Breast epithelium (tissue), 4 donors: ENCODE data around the gene LRP6. TPM values are rescaled to one million over a fixed set of nuclear protein-coding genes. Genes with fewer than 3 reads are reported as not detected.

ENCODE experiments used
- DNase-seq, 2 donors: peaks; one replicate each; pipeline ENCODE4 v3.0.0-alpha.2; 2019; ENCODE audit warnings: low spot score in 2 of 2
- H3K27ac ChIP-seq, 2 donors: fragments of 200-600 bp; sonication (generic) in 1 of 2; one replicate each; pipeline ENCODE4 v1.5.1; 2016 to 2019; ENCODE audit warnings: mild to moderate bottlenecking in 1 of 2
- H3K27me3 ChIP-seq, 2 donors: fragments of 200-600 bp; sonication (generic) in 1 of 2; one replicate each; pipeline versions ENCODE4 v1.5.1 to v1.6.0; 2017 to 2019; ENCODE audit warnings: control low read depth in 1 of 2, mild to moderate bottlenecking in 1 of 2
- H3K36me3 ChIP-seq: fragments of 200-600 bp; one replicate; pipeline ENCODE4 v1.5.1; 2019
- H3K4me1 ChIP-seq, 2 donors: fragments of 200-600 bp; sonication (generic); one replicate each; pipeline ENCODE4 v1.5.1; 2016 to 2019; ENCODE audit warnings: control low read depth in 1 of 2
- H3K4me3 ChIP-seq, 3 donors: fragments of 200-600 bp; sonication (generic); 1 replicate in 2 of 3; 2 replicates in 1 of 3; pipeline ENCODE4 v1.5.1; 2016 to 2019; ENCODE audit warnings: mild to moderate bottlenecking in 3 of 3, moderate library complexity in 2 of 3
- H3K9me3 ChIP-seq, 2 donors: fragments of 200-600 bp; sonication (generic) in 1 of 2; one replicate each; pipeline ENCODE4 v1.5.1; 2016 to 2019; ENCODE audit warnings: control low read depth in 1 of 2
- POLR2A ChIP-seq: fragments of 450-650 bp; IDR thresholded peaks from one replicate; pipeline ENCODE4 v1.6.1; 2016; ENCODE audit warnings: antibody characterized with exemption, mild to moderate bottlenecking, moderate library complexity
- POLR2AphosphoS5 ChIP-seq, 3 donors: sonication (generic); formaldehyde crosslinking; IDR thresholded peaks; one replicate each; pipeline ENCODE4 v1.6.1; 2017; ENCODE audit warnings: antibody characterized with exemption in 3 of 3
- intact Hi-C: fragments of 100-400 bp; cut with DNase I; formaldehyde crosslinking; loops from one replicate; pipeline ENCODE4 v1.15.1; 2023; ENCODE audit warnings: low total_unique reads
- total RNA-seq, 3 donors: library from RNA; depleted of rRNA; stranded (reverse); fragments of >200 nt; gene quantifications; one replicate each; pipeline ENCODE4 v1.1.0, GENCODE V29; 2016
- TF ChIP-seq, protein P1 (sequence below), 3 donors: fragments of 450-650 bp; IDR thresholded peaks; one replicate each; pipeline ENCODE4 v1.5.1; 2016 to 2017; ENCODE audit warnings: antibody characterized with exemption in 3 of 3, mild to moderate bottlenecking in 3 of 3, moderate library complexity in 3 of 3

Gene LRP6
- total RNA-seq, 3 donors from 2014 or later = 28.6 to 69.1 (median 52.4) TPM

DNA sequence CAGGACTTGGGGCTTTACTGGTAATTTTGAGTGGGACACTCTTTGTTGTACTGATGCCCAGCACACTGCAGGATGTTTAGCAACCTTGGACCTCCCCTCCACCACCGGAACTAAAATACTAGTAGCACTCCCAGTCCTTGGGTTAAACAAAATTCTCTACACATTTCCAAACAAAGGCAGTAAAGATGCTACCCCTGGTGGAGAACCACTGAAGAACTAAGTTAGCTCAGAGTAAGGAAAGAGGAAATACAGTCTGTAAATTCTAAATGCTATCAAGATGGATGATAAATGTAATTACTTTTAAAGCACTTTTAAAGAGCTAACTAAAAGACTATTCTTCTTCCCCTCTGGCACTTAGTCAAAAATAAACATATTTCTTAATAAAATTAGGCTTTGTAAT lies 64.1 kb downstream of the LRP6 start:
- Histone ChIP-seq H3K36me3 (no peaks in the 10 kb centered on the region), H3K4me1 (no peaks in the 10 kb centered on the region), H3K27ac (no peak overlapping the region), H3K4me3 (no peak overlapping the region), H3K27me3 (no peaks in the 10 kb centered on the region), H3K9me3 (peaks cover 0 to 8% of the 10 kb centered on the region in 2 donors)
- DNase-seq = no peak
- intact Hi-C loops = no loop called here
- TF ChIP-seq, protein P1, sequence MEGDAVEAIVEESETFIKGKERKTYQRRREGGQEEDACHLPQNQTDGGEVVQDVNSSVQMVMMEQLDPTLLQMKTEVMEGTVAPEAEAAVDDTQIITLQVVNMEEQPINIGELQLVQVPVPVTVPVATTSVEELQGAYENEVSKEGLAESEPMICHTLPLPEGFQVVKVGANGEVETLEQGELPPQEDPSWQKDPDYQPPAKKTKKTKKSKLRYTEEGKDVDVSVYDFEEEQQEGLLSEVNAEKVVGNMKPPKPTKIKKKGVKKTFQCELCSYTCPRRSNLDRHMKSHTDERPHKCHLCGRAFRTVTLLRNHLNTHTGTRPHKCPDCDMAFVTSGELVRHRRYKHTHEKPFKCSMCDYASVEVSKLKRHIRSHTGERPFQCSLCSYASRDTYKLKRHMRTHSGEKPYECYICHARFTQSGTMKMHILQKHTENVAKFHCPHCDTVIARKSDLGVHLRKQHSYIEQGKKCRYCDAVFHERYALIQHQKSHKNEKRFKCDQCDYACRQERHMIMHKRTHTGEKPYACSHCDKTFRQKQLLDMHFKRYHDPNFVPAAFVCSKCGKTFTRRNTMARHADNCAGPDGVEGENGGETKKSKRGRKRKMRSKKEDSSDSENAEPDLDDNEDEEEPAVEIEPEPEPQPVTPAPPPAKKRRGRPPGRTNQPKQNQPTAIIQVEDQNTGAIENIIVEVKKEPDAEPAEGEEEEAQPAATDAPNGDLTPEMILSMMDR (IDR thresholded peaks at IDR 0.05) = no peak
- no peak for TF ChIP-seq POLR2A
- TF ChIP-seq POLR2AphosphoS5 (IDR thresholded peaks at IDR 0.05) = no peak

DNA sequence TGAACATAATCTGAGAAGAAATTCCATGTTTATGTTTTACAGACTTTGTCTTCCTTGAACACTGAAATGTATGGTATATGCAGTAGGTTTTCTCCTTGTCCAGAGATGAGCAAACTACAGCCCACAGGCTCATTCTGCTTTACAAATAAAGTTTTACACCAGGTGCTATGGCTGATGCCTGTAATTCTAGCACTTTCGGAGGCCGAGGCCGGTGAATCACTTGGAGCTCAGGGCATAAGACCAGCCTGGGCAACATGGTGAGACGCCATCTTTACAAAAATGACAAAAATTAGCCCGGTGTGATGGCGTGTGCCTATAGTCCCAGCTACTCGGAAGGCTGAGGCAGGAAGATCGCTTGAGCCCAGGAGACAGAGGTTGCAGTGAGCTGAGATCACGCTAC lies 64.7 kb downstream of the LRP6 start:
- TF ChIP-seq POLR2A (no peak), POLR2AphosphoS5 (IDR thresholded peaks at IDR 0.05) (no peak)
- TF ChIP-seq, protein P1 (IDR thresholded peaks at IDR 0.05) = no peak
- H3K27ac ChIP-seq = no peak overlapping the region
- intact Hi-C loops = no loop called here

DNA sequence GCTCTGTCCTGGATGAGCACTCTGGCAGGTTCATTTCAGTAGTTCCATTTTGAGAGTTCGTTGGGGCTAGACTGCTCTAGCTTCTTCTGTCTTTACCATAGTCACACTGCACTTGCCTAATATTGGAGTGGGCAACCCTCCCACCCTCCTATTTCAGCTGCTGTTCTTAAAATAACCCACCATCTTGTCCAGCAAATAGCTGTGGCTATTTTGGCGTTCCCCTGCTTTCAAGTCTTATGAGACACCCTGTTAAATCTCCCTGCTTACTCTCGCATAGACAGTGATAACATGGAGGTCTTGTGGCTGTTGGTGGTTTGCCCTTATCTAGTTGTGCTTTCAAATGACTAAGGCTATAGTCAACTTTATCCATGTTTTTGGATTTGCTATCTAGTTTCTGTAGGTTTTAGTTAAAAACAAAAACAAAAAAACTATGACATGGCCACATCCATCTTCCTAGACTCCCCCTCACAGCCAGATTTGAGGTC lies 65.5 kb downstream of the LRP6 start:
- Histone ChIP-seq H3K4me3 (no peak overlapping the region), H3K9me3 (peaks cover 0 to 9% of the 10 kb centered on the region in 2 donors), H3K27me3 (no peaks in the 10 kb centered on the region), H3K27ac (no peak overlapping the region), H3K36me3 (no peaks in the 10 kb centered on the region), H3K4me1 (no peaks in the 10 kb centered on the region)
- no peak for DNase-seq
- intact Hi-C loops = no loop called here
- TF ChIP-seq, protein P1 (IDR thresholded peaks at IDR 0.05) = no peak
- TF ChIP-seq POLR2AphosphoS5 (IDR thresholded peaks at IDR 0.05) (no peak), POLR2A (no peak)

More for the DNA sequence above, 64.7 kb downstream of the LRP6 start:
- H3K4me3 ChIP-seq = no peak overlapping the region
- no peaks in the 10 kb centered on the region for H3K36me3 ChIP-seq
- H3K27me3 ChIP-seq = no peaks in the 10 kb centered on the region
- H3K9me3 ChIP-seq = peaks cover 0 to 9% of the 10 kb centered on the region in 2 donors
- DNase-seq = no peak
- H3K4me1 ChIP-seq = no peaks in the 10 kb centered on the region

DNA sequence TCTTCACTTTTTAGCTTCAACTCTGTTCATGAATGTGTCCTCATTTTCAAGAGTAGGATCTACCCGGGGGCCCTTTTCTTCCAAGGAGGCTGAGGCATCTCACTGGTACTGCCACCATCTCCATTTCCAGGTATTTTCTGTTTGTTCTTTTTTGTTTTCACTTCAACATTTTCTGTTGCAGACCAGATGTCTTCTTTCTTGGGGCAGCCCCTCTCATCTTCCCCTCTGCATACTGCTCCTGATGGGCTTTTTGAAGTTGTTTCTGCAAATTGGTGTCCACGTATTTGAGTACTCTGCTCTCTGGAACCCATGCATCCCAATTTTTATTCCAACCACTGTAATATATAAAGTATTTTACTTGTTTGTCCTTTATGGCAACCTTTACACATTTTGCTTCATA lies 66.5 kb downstream of the LRP6 start:
- no peaks in the 10 kb centered on the region for H3K4me1 ChIP-seq
- no peaks in the 10 kb centered on the region for H3K27me3 ChIP-seq
- no peaks in the 10 kb centered on the region for H3K36me3 ChIP-seq
- H3K9me3 ChIP-seq = peaks cover 0 to 9% of the 10 kb centered on the region in 2 donors
- TF ChIP-seq POLR2AphosphoS5 (IDR thresholded peaks at IDR 0.05) (no peak), POLR2A (no peak)
- TF ChIP-seq, protein P1 (IDR thresholded peaks at IDR 0.05) = no peak
- no peak overlapping the region for H3K27ac ChIP-seq
- no peak overlapping the region for H3K4me3 ChIP-seq
- DNase-seq = no peak
- intact Hi-C loops = no loop called here

DNA sequence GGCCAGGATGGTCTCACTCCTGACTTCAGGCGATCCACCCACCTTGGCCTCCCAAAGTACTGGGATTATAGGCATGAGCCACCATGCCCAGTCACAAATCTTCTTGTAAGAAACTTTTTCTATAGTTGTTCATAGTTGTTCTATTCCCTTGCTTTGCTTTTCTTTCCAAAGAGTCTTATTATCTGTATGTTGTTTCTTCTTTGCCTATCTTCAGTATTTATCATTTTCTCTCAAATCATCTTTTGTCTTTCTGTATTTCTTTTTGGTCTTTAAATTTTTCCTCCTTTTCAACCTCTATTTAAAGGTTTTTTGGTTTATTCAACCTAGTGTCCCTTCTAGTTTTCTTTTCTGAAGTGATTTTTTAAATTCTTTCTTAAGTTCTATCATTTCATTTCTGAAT lies 68.7 kb downstream of the LRP6 start:
- H3K36me3 ChIP-seq = no peaks in the 10 kb centered on the region
- no peak overlapping the region for H3K4me3 ChIP-seq
- H3K9me3 ChIP-seq = peaks cover 0 to 9% of the 10 kb centered on the region in 2 donors
- H3K27me3 ChIP-seq = no peaks in the 10 kb centered on the region
- TF ChIP-seq POLR2AphosphoS5 (IDR thresholded peaks at IDR 0.05) (no peak), POLR2A (no peak)
- TF ChIP-seq, protein P1 (IDR thresholded peaks at IDR 0.05) = no peak
- intact Hi-C loops = no loop called here
- H3K27ac ChIP-seq = no peak overlapping the region
- no peak for DNase-seq
- H3K4me1 ChIP-seq = no peaks in the 10 kb centered on the region
